Neural progenitor cell (in vitro differentiated cells): ENCODE data around the gene CCDC188. TPM values are rescaled to one million over a fixed set of nuclear protein-coding genes. Genes with fewer than 3 reads are reported as not detected.

Experiments
- DNase-seq: peaks from one replicate; pipeline ENCODE4 v3.0.0-alpha.2; 2016; ENCODE audit warnings: low spot score
- H2AFZ ChIP-seq: fragments of 200-600 bp; sonication (generic); replicated peaks from 2 replicates; pipeline ENCODE4 v1.6.1; 2016; ENCODE audit warnings: antibody characterized with exemption
- H3F3A ChIP-seq: fragments of 200-600 bp; sonication (generic); 2 replicates; pipeline ENCODE4 v1.6.1; 2016; ENCODE audit warnings: antibody characterized with exemption, low read depth
- H3K27ac ChIP-seq: fragments of 200-600 bp; sonication (generic); 2 replicates; pipeline ENCODE4 v1.5.1; 2016; ENCODE audit warnings: mild to moderate bottlenecking
- H3K27me3 ChIP-seq: fragments of 200-600 bp; sonication (generic); 2 replicates; pipeline ENCODE4 v1.6.1; 2016; ENCODE audit warnings: mild to moderate bottlenecking, moderate library complexity
- H3K36me3 ChIP-seq: fragments of 200-600 bp; sonication (generic); 2 replicates; pipeline ENCODE4 v1.5.1; 2016
- H3K4me1 ChIP-seq: fragments of 200-600 bp; sonication (generic); 2 replicates; pipeline ENCODE4 v1.6.1; 2016; ENCODE audit warnings: mixed run types
- H3K4me2 ChIP-seq: fragments of 200-600 bp; sonication (generic); 2 replicates; pipeline ENCODE4 v1.6.1; 2016
- H3K4me3 ChIP-seq: fragments of 200-600 bp; sonication (generic); 2 replicates; pipeline ENCODE4 v1.5.1; 2016
- H3K79me2 ChIP-seq: fragments of 200-600 bp; sonication (generic); 2 replicates; pipeline ENCODE4 v1.6.1; 2016; ENCODE audit warnings: low read depth
- H3K9ac ChIP-seq: fragments of 200-600 bp; sonication (generic); 2 replicates; pipeline ENCODE4 v1.6.1; 2016
- H3K9me3 ChIP-seq: fragments of 200-600 bp; sonication (generic); 2 replicates; pipeline ENCODE4 v1.5.1; 2016; ENCODE audit warnings: low read depth
- H4K20me1 ChIP-seq: fragments of 200-600 bp; sonication (generic); 2 replicates; pipeline ENCODE4 v1.6.1; 2016; ENCODE audit warnings: low read depth
- H3K27ac Mint-ChIP-seq: 3 replicates; pipeline ENCODE4 v1.8.0; 2021; ENCODE audit warnings: mixed read lengths
- H3K27me3 Mint-ChIP-seq: 2 replicates; pipeline ENCODE4 v1.8.0; 2022; ENCODE audit warnings: low read depth, mild to moderate bottlenecking, inconsistent platforms, moderate library complexity, mixed read lengths; ENCODE audit not compliant: insufficient read depth
- H3K36me3 Mint-ChIP-seq: 3 replicates; pipeline ENCODE4 v1.8.0; 2021; ENCODE audit warnings: mixed read lengths
- H3K4me1 Mint-ChIP-seq: 3 replicates; pipeline ENCODE4 v1.8.0; 2021; ENCODE audit warnings: mixed read lengths
- H3K4me3 Mint-ChIP-seq: 3 replicates; pipeline ENCODE4 v1.8.0; 2021; ENCODE audit warnings: mild to moderate bottlenecking, moderate library complexity, mixed read lengths
- H3K9me3 Mint-ChIP-seq: 3 replicates; pipeline ENCODE4 v1.8.0; 2020; ENCODE audit warnings: mixed read lengths
- EZH2 ChIP-seq: fragments of 200-600 bp; sonication (generic); IDR thresholded peaks from 2 replicates; pipeline ENCODE4 v1.6.1; 2017; ENCODE audit warnings: antibody characterized with exemption, mild to moderate bottlenecking, moderate library complexity
- EZH2phosphoT487 ChIP-seq: fragments of 200-600 bp; sonication (generic); IDR thresholded peaks from 2 replicates; pipeline ENCODE4 v1.6.1; 2017; ENCODE audit warnings: antibody characterized with exemption
- total RNA-seq: library from RNA; depleted of rRNA; stranded (reverse); fragments of >200 nt; gene quantifications from 2 replicates; pipeline ENCODE4 v1.2.3, GENCODE V29; 2015; ENCODE audit warnings: low replicate concordance
- TF ChIP-seq, protein P1 (sequence below): fragments of 200-600 bp; sonication (generic); IDR thresholded peaks from 2 replicates; pipeline ENCODE4 v1.5.1; 2017; ENCODE audit warnings: antibody characterized with exemption, mild to moderate bottlenecking

CCDC188 gene
- total RNA-seq, 1 donor from 2014 or later, result not detected

GRCh38 chr22:20143883-20144665, 6.8 kb downstream of the CCDC188 start:
- Histone ChIP-seq H3K27me3 (no peaks in the 10 kb centered on the region), H3K27ac (no peak overlapping the region), H3K4me2 (no peak overlapping the region), H3K79me2 (no peaks in the 10 kb centered on the region), H3K4me1 (no peaks in the 10 kb centered on the region), H3K9me3 (no peaks in the 10 kb centered on the region), H2AFZ (no peak overlapping the region), H3K9ac (no peak overlapping the region), H4K20me1 (peaks cover 6% of the 10 kb centered on the region), H3F3A (no peaks in the 10 kb centered on the region), H3K36me3 (no peaks in the 10 kb centered on the region), H3K4me3 (no peak overlapping the region)
- H3K4me1 Mint-ChIP-seq, result peaks cover 4% of the 10 kb centered on the region
- H3K27ac Mint-ChIP-seq, result no peak overlapping the region
- no peak overlapping the region for H3K4me3 Mint-ChIP-seq
- DNase-seq, result no peak
- H3K9me3 Mint-ChIP-seq, result no peaks in the 10 kb centered on the region
- TF ChIP-seq EZH2 (no peak), EZH2phosphoT487 (no peak)
- TF ChIP-seq, protein P1, sequence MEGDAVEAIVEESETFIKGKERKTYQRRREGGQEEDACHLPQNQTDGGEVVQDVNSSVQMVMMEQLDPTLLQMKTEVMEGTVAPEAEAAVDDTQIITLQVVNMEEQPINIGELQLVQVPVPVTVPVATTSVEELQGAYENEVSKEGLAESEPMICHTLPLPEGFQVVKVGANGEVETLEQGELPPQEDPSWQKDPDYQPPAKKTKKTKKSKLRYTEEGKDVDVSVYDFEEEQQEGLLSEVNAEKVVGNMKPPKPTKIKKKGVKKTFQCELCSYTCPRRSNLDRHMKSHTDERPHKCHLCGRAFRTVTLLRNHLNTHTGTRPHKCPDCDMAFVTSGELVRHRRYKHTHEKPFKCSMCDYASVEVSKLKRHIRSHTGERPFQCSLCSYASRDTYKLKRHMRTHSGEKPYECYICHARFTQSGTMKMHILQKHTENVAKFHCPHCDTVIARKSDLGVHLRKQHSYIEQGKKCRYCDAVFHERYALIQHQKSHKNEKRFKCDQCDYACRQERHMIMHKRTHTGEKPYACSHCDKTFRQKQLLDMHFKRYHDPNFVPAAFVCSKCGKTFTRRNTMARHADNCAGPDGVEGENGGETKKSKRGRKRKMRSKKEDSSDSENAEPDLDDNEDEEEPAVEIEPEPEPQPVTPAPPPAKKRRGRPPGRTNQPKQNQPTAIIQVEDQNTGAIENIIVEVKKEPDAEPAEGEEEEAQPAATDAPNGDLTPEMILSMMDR, result no peak
- no peaks in the 10 kb centered on the region for H3K27me3 Mint-ChIP-seq
- H3K36me3 Mint-ChIP-seq, result no peaks in the 10 kb centered on the region

- Histone ChIP-seq H3K9me3 (no peaks in the 10 kb centered on the region), H3K27me3 (no peaks in the 10 kb centered on the region), H3K4me3 (no peak overlapping the region), H3K4me2 (no peak overlapping the region), H3K9ac (no peak overlapping the region), H3K36me3 (no peaks in the 10 kb centered on the region), H2AFZ (no peak overlapping the region), H3F3A (no peaks in the 10 kb centered on the region), H4K20me1 (peaks cover 17% of the 10 kb centered on the region), H3K79me2 (no peaks in the 10 kb centered on the region), H3K27ac (no peak overlapping the region), H3K4me1 (no peaks in the 10 kb centered on the region)
- no peak overlapping the region for H3K4me3 Mint-ChIP-seq
- TF ChIP-seq EZH2 (no peak), EZH2phosphoT487 (no peak)
- TF ChIP-seq, protein P1, result no peak
- peaks cover 4% of the 10 kb centered on the region for H3K4me1 Mint-ChIP-seq
- H3K27me3 Mint-ChIP-seq, result no peaks in the 10 kb centered on the region
- DNase-seq, result no peak
- H3K9me3 Mint-ChIP-seq, result no peaks in the 10 kb centered on the region
- H3K27ac Mint-ChIP-seq, result no peak overlapping the region
- no peaks in the 10 kb centered on the region for H3K36me3 Mint-ChIP-seq
Measured at GRCh38 chr22:20142711-20143621, 7.9 kb downstream of the CCDC188 start.

- Histone ChIP-seq H3K79me2 (no peaks in the 10 kb centered on the region), H3K9me3 (no peaks in the 10 kb centered on the region), H3K36me3 (no peaks in the 10 kb centered on the region), H3F3A (no peaks in the 10 kb centered on the region), H3K4me2 (no peak overlapping the region), H2AFZ (no peak overlapping the region), H3K4me1 (no peaks in the 10 kb centered on the region), H3K27ac (no peak overlapping the region), H4K20me1 (peaks cover 33% of the 10 kb centered on the region), H3K27me3 (no peaks in the 10 kb centered on the region), H3K9ac (no peak overlapping the region), H3K4me3 (no peak overlapping the region)
- Mint-ChIP-seq H3K36me3 (no peaks in the 10 kb centered on the region), H3K9me3 (no peaks in the 10 kb centered on the region), H3K4me3 (no peak overlapping the region), H3K4me1 (peaks cover 5% of the 10 kb centered on the region), H3K27me3 (no peaks in the 10 kb centered on the region), H3K27ac (no peak overlapping the region)
- no peak for TF ChIP-seq EZH2phosphoT487
- TF ChIP-seq EZH2, result no peak
- TF ChIP-seq, protein P1, result no peak
- DNase-seq, result no peak
Measured at GRCh38 chr22:20141186-20142077, 9.4 kb downstream of the CCDC188 start.
